ENCODE measurements around the gene MTHFD1. TPM values are rescaled to one million over a fixed set of nuclear protein-coding genes. Genes with fewer than 3 reads are reported as not detected.

MTHFD1 gene
- total and polyA plus RNA-seq, 9 donors: 16.3 to 77.6 (median 52.1) TPM

DNA sequence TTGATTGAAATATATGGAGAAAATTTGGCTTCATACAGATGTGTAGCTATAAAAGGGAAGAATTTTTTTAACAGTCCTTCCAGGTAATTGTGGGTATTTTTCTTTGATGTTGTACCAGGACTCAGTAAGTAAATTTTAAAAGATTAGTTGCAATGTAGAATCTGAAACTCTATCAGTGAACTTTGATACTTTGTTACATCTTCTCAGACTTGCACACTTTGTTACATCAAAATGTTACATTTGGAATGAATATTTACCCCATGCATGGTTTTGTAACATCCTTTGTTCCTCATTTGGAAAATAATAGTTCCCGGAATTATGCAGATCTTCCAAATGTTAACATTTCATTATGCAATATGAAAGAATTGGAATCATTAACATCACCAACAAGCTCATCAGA, 13.8 kb downstream of the MTHFD1 start:
- Histone ChIP-seq H3K36me3 (no peaks in the 10 kb centered on the region), H3K9me3 (no peaks in the 10 kb centered on the region), H3K4me1 (ENCODE audit: insufficient read depth) (no peaks in the 10 kb centered on the region), H3K4me3 (no peak overlapping the region), H3K27me3 (no peaks in the 10 kb centered on the region), H3K27ac (no peak overlapping the region)
- 86 to 94% (median 89%) methylated on average over 1 of the region's 1 CpG for WGBS, 3 donors
- DNase-seq: no peak
- TF ChIP-seq POLR2A (IDR thresholded peaks at IDR 0.05): no peak
- TF ChIP-seq EP300 (IDR thresholded peaks at IDR 0.05): no peak
- TF ChIP-seq, protein P1, sequence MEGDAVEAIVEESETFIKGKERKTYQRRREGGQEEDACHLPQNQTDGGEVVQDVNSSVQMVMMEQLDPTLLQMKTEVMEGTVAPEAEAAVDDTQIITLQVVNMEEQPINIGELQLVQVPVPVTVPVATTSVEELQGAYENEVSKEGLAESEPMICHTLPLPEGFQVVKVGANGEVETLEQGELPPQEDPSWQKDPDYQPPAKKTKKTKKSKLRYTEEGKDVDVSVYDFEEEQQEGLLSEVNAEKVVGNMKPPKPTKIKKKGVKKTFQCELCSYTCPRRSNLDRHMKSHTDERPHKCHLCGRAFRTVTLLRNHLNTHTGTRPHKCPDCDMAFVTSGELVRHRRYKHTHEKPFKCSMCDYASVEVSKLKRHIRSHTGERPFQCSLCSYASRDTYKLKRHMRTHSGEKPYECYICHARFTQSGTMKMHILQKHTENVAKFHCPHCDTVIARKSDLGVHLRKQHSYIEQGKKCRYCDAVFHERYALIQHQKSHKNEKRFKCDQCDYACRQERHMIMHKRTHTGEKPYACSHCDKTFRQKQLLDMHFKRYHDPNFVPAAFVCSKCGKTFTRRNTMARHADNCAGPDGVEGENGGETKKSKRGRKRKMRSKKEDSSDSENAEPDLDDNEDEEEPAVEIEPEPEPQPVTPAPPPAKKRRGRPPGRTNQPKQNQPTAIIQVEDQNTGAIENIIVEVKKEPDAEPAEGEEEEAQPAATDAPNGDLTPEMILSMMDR (IDR thresholded peaks at IDR 0.05): no peak
- intact Hi-C loops (cut with DNase I): no loop called here

DNA sequence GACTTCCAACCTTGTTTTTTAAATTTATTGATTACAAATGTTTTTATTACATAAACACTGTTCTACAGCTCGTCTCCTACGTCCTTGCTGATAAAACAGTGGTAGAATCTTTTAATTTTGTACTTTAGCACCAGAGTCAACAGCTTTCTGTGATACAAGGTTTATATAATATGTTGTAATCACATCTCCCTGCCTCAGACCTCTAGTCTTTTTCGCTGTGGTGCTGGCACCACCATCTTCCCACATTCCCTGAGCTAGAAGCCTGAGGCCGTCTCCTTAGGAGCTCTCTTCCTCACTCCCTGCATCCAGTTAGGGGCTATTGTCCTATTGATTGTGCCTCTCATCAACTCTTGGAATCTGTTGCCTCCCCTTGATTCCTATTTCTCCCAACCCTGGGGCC, 17.1 kb downstream of the MTHFD1 start:
- H3K27ac ChIP-seq: no peak overlapping the region
- intact Hi-C loops (cut with DNase I): no loop called here
- H3K27me3 ChIP-seq: no peaks in the 10 kb centered on the region
- no peak for DNase-seq
- no peak overlapping the region for H3K4me3 ChIP-seq
- no peaks in the 10 kb centered on the region for H3K9me3 ChIP-seq
- no peaks in the 10 kb centered on the region for H3K4me1 ChIP-seq (ENCODE audit: insufficient read depth)
- WGBS, 3 donors: 85 to 92% (median 89%) methylated on average over 4 of the region's 4 CpGs
- no peaks in the 10 kb centered on the region for H3K36me3 ChIP-seq
- TF ChIP-seq EP300 (IDR thresholded peaks at IDR 0.05): no peak
- TF ChIP-seq POLR2A (IDR thresholded peaks at IDR 0.05): no peak
- TF ChIP-seq, protein P1 (IDR thresholded peaks at IDR 0.05): no peak

DNA sequence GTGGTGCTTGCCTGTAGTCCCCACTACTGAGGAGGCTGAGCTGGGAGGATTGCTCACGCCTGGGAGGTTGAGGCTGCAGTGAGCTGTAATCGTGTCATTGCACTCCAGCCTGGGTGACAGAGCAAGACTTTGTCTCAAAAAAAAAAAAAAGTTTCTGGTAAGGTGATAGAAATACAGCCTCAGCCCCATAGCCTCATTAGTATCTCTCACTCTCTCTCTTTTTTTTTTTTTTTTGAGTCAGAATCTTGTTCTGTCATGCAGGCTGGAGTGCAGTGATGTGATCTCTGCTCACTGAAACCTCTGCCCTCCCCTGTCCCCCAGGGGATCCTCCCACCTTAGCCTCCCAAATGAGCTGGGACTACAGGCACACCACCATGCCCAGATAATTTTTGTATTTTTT, 19.2 kb downstream of the MTHFD1 start:
- Histone ChIP-seq H3K36me3 (no peaks in the 10 kb centered on the region), H3K27me3 (no peaks in the 10 kb centered on the region), H3K9me3 (no peaks in the 10 kb centered on the region), H3K27ac (no peak overlapping the region), H3K4me3 (no peak overlapping the region), H3K4me1 (ENCODE audit: insufficient read depth) (no peaks in the 10 kb centered on the region)
- TF ChIP-seq EP300 (IDR thresholded peaks at IDR 0.05): no peak
- no peak for TF ChIP-seq POLR2A (IDR thresholded peaks at IDR 0.05)
- TF ChIP-seq, protein P1 (IDR thresholded peaks at IDR 0.05): no peak
- intact Hi-C loops (cut with DNase I): no loop called here
- DNase-seq: no peak
- WGBS, 3 donors: 98 to 100% (median 100%) methylated on average over 2 of the region's 2 CpGs

GRCh38 chr14:64409126-64409920, 21.2 kb downstream of the MTHFD1 start:
- Histone ChIP-seq H3K4me1 (ENCODE audit: insufficient read depth) (no peaks in the 10 kb centered on the region), H3K27ac (no peak overlapping the region), H3K36me3 (no peaks in the 10 kb centered on the region), H3K27me3 (no peaks in the 10 kb centered on the region), H3K9me3 (no peaks in the 10 kb centered on the region), H3K4me3 (no peak overlapping the region)
- intact Hi-C loops (cut with DNase I): no loop called here
- WGBS, 3 donors: 91 to 94% (median 94%) methylated on average over 7 of the region's 7 CpGs
- DNase-seq: no peak
- TF ChIP-seq, protein P1 (IDR thresholded peaks at IDR 0.05): no peak
- TF ChIP-seq EP300 (IDR thresholded peaks at IDR 0.05) (no peak), POLR2A (IDR thresholded peaks at IDR 0.05) (no peak)
